Body of pancreas (tissue), 4 donors: ENCODE measurements around the gene CCBE1. TPM values are rescaled to one million over a fixed set of nuclear protein-coding genes. Genes with fewer than 3 reads are reported as not detected.

Experiments used
- ATAC-seq: fragments of 150-250 bp; one replicate; pipeline ENCODE4 v1.9.1; 2016
- DNase-seq, 4 donors: peaks; one replicate each; pipeline ENCODE4 v3.0.0-alpha.2; 2019
- H3K27ac ChIP-seq, 4 donors: fragments of 200-600 bp; sonication (generic); 1 replicate in 3 of 4; 2 replicates in 1 of 4; pipeline versions ENCODE4 v1.5.1 to v1.6.1; 2016 to 2019; ENCODE audit warnings: mild to moderate bottlenecking in 1 of 4, mixed read lengths in 1 of 4, moderate library complexity in 1 of 4
- H3K27me3 ChIP-seq, 2 donors: fragments of 200-600 bp; sonication (generic); one replicate each; pipeline ENCODE4 v1.6.0; 2016; ENCODE audit warnings: mild to moderate bottlenecking in 1 of 2
- H3K36me3 ChIP-seq, 2 donors: fragments of 200-600 bp; sonication (generic); replicated peaks in 1 of 2; 2 replicates each; pipeline ENCODE4 v1.5.1; 2016; ENCODE audit warnings: low read depth in 2 of 2; ENCODE audit not compliant: insufficient read depth in 1 of 2
- H3K4me1 ChIP-seq: fragments of 200-600 bp; sonication (generic); one replicate; pipeline ENCODE4 v1.6.0; 2016
- H3K4me3 ChIP-seq, 2 donors: fragments of 200-600 bp; sonication (generic); 1 replicate in 1 of 2; 2 replicates in 1 of 2; pipeline ENCODE4 v1.5.1; 2016 to 2019
- H3K9me3 ChIP-seq, 3 donors: fragments of 200-600 bp; sonication (generic); 1 replicate in 2 of 3; 2 replicates in 1 of 3; pipeline ENCODE4 v1.5.1; 2016
- POLR2A ChIP-seq, 3 donors: fragments of 450-650 bp; IDR thresholded peaks; one replicate each; pipeline ENCODE4 v1.6.1; 2016; ENCODE audit warnings: antibody characterized with exemption in 3 of 3, mild to moderate bottlenecking in 2 of 3
- WGBS, 2 donors: methylation state at CpG; one replicate each; pipeline ENCODE4 v1.1.5; 2017; 5-methylcytosine and 5-hydroxymethylcytosine counted together
- intact Hi-C: fragments of 100-400 bp; cut with DNase I; formaldehyde crosslinking; loops from one replicate; pipeline ENCODE4 v1.15.1; 2023
- total RNA-seq, 2 donors: library from RNA; depleted of rRNA; stranded (reverse); fragments of >200 nt; gene quantifications; one replicate each; pipeline ENCODE4 v1.1.0, GENCODE V29; 2016
- TF ChIP-seq, protein P1 (sequence below), 7 experiments: fragments of 450-650 bp in 4 of 7; fragments of 200-600 bp in 3 of 7; sonication (generic) in 3 of 7; IDR thresholded peaks; one replicate each; pipeline ENCODE4 v1.5.1; 2016 to 2019; ENCODE audit warnings: antibody characterized with exemption in 7 of 7

The CCBE1 gene
- total RNA-seq, 2 donors from 2014 or later: 0.99 to 4.4 TPM

DNA sequence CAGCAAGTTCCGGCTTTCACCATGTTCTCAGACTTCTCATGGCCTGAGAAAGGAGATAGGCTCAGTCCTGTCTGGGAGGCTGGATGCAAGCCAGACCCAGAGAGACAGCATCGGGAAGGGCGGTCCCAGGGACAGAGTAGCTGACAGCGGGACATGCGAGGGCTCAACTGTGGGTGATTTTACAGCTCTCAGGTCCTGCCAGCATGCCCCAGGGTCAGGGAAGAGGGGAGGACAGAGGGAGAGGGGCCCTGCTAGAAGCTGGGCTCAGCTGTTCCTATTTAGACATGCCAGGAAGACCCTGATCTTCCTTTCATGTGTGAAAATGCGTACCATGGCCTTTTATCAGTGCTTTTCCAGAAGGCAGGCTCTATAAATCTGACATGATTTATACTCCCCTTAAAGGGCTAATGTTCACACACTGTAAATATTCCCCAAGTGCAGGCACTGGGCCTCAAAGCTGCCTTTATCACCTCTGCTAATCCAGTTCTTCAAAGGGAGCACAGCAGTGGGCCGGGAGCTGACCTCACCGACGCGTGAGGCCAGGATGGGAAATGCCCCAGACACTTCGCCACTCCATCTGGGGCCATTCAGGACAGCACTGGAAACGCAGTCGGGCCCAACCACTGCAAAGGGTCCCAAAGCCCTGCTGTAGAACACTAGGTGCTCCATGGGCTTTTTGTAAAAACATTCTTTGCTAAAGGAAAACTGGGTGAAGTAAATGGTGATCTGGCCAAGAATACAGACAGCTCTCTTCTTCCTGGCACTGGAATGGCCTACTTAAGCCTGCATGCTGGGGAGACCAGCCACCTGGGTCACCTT, 242.1 kb downstream of the CCBE1 start:
- H3K4me3 ChIP-seq: no peak overlapping the region
- no peak for ATAC-seq
- WGBS, 2 donors: 56 to 64% methylated on average over 12 to 13 of the region's 13 CpGs
- intact Hi-C loops: no loop called here
- peaks cover 7% of the 10 kb centered on the region for H3K4me1 ChIP-seq
- H3K27ac ChIP-seq: no peak overlapping the region
- no peaks in the 10 kb centered on the region for H3K27me3 ChIP-seq
- no peaks in the 10 kb centered on the region for H3K9me3 ChIP-seq
- no peaks in the 10 kb centered on the region for H3K36me3 ChIP-seq
- no peak for DNase-seq
- no peak for TF ChIP-seq POLR2A (IDR thresholded peaks at IDR 0.05)
- TF ChIP-seq, protein P1, sequence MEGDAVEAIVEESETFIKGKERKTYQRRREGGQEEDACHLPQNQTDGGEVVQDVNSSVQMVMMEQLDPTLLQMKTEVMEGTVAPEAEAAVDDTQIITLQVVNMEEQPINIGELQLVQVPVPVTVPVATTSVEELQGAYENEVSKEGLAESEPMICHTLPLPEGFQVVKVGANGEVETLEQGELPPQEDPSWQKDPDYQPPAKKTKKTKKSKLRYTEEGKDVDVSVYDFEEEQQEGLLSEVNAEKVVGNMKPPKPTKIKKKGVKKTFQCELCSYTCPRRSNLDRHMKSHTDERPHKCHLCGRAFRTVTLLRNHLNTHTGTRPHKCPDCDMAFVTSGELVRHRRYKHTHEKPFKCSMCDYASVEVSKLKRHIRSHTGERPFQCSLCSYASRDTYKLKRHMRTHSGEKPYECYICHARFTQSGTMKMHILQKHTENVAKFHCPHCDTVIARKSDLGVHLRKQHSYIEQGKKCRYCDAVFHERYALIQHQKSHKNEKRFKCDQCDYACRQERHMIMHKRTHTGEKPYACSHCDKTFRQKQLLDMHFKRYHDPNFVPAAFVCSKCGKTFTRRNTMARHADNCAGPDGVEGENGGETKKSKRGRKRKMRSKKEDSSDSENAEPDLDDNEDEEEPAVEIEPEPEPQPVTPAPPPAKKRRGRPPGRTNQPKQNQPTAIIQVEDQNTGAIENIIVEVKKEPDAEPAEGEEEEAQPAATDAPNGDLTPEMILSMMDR (IDR thresholded peaks at IDR 0.05): no peak

DNA sequence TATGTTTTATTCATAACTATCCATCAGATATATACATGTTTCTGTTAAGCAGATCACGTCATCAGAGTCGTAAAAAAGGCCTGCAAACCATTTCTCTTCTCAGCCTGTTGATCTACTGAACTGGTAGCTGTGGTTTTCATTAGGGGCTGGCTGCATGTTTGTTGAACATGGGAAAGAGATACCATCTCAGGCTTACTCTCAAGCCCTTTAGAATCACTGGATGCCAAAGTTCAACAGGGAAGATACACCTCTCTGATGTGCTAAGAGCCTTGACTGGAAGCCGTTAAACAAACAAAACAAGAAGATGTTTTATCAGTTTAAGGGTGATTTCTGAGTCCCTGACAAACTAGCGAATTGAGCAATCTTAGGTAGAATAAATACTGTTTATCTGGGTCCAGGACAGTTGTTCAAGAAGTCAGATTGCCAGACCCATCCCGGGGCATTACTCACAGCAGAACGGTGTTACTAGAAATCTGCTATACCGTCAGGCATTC, 243.7 kb downstream of the CCBE1 start:
- Histone ChIP-seq H3K9me3 (no peaks in the 10 kb centered on the region), H3K27ac (no peak overlapping the region), H3K27me3 (no peaks in the 10 kb centered on the region), H3K36me3 (no peaks in the 10 kb centered on the region), H3K4me3 (no peak overlapping the region), H3K4me1 (no peaks in the 10 kb centered on the region)
- 47 to 51% methylated on average over 7 of the region's 7 CpGs for WGBS, 2 donors
- DNase-seq (no peak), ATAC-seq (no peak)
- no peak for TF ChIP-seq POLR2A (IDR thresholded peaks at IDR 0.05)
- TF ChIP-seq, protein P1 (IDR thresholded peaks at IDR 0.05): no peak
- intact Hi-C loops: no loop called here

DNA sequence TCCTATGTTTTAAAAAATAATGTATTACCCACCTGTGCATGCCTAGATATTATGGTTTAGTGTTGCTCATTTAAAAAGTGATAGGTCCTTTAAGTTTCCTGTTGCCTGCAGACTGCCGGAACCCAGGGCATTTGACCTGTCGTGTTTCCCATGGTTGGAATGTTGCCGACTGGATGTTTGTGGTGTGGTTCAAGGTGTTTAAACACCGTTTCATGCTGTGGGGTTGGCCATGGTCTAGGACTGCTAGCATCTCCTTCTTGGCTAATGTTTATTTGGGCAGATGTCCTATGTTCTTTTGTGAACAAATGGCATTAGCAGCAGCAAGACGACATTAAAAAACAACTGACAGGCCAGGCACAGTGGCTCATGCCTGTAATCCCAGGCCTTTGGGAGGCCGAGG, 245.3 kb downstream of the CCBE1 start:
- intact Hi-C loops: no loop called here
- ATAC-seq: no peak

GRCh38 chr18:59451073-59451472, 246.2 kb downstream of the CCBE1 start:
- H3K27me3 ChIP-seq: no peaks in the 10 kb centered on the region
- no peak overlapping the region for H3K27ac ChIP-seq
- TF ChIP-seq POLR2A (IDR thresholded peaks at IDR 0.05): no peak
- TF ChIP-seq, protein P1 (IDR thresholded peaks at IDR 0.05): no peak
- WGBS, 2 donors: 39 to 45% methylated on average over 5 of the region's 6 CpGs
- ATAC-seq (no peak), DNase-seq (no peak)
- no peaks in the 10 kb centered on the region for H3K9me3 ChIP-seq
- no peak overlapping the region for H3K4me3 ChIP-seq
- H3K4me1 ChIP-seq: no peaks in the 10 kb centered on the region
- no peaks in the 10 kb centered on the region for H3K36me3 ChIP-seq
- intact Hi-C loops: no loop called here

More for the DNA sequence above, 245.3 kb downstream of the CCBE1 start:
- Histone ChIP-seq H3K27me3 (no peaks in the 10 kb centered on the region), H3K4me3 (no peak overlapping the region), H3K27ac (no peak overlapping the region), H3K36me3 (no peaks in the 10 kb centered on the region), H3K9me3 (no peaks in the 10 kb centered on the region), H3K4me1 (no peaks in the 10 kb centered on the region)
- TF ChIP-seq POLR2A (IDR thresholded peaks at IDR 0.05): no peak
- TF ChIP-seq, protein P1 (IDR thresholded peaks at IDR 0.05): no peak
- WGBS, 2 donors: 55 to 61% methylated on average over 6 of the region's 6 CpGs
- no peak for DNase-seq

- Histone ChIP-seq H3K27ac (no peak overlapping the region), H3K27me3 (no peaks in the 10 kb centered on the region), H3K9me3 (no peaks in the 10 kb centered on the region), H3K36me3 (no peaks in the 10 kb centered on the region), H3K4me3 (no peak overlapping the region), H3K4me1 (no peaks in the 10 kb centered on the region)
- DNase-seq (no peak), ATAC-seq (no peak)
- intact Hi-C loops: no loop called here
- 72 to 82% methylated on average over 4 of the region's 4 CpGs for WGBS, 2 donors
- no peak for TF ChIP-seq POLR2A (IDR thresholded peaks at IDR 0.05)
- TF ChIP-seq, protein P1 (IDR thresholded peaks at IDR 0.05): no peak
Observed at GRCh38 chr18:59448546-59448945, 248.7 kb downstream of the CCBE1 start.
